ENCODE measurements around the gene AOPEP.

AOPEP gene

DNA sequence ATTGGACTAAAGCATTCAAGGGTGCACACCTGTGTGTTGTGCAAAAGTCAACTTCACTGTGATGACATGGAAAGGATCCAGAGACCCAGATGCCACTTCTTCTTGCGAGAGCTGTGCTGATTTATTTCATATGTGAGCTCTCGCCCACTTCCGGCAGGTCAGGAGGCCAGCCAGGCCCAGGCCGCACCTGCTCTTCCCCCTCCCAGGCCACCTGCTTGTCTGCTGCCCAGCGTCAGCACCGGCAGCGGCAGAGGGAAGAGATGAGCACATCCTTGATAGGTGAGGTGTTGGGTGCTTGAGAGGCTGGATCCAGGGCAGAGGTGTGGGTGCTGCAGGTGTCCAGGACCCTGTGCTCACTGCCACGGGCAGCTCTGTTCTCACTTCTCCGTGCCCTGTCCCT lies 348.1 kb downstream of the AOPEP start:
- no peak for DNase-seq (ENCODE audit: insufficient read length, low spot score)
- FAIRE-seq, result no peak
- TF ChIP-seq, protein P1, sequence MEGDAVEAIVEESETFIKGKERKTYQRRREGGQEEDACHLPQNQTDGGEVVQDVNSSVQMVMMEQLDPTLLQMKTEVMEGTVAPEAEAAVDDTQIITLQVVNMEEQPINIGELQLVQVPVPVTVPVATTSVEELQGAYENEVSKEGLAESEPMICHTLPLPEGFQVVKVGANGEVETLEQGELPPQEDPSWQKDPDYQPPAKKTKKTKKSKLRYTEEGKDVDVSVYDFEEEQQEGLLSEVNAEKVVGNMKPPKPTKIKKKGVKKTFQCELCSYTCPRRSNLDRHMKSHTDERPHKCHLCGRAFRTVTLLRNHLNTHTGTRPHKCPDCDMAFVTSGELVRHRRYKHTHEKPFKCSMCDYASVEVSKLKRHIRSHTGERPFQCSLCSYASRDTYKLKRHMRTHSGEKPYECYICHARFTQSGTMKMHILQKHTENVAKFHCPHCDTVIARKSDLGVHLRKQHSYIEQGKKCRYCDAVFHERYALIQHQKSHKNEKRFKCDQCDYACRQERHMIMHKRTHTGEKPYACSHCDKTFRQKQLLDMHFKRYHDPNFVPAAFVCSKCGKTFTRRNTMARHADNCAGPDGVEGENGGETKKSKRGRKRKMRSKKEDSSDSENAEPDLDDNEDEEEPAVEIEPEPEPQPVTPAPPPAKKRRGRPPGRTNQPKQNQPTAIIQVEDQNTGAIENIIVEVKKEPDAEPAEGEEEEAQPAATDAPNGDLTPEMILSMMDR (IDR thresholded peaks at IDR 0.05; ENCODE audit: insufficient read depth, missing control alignments), result no peak

DNA sequence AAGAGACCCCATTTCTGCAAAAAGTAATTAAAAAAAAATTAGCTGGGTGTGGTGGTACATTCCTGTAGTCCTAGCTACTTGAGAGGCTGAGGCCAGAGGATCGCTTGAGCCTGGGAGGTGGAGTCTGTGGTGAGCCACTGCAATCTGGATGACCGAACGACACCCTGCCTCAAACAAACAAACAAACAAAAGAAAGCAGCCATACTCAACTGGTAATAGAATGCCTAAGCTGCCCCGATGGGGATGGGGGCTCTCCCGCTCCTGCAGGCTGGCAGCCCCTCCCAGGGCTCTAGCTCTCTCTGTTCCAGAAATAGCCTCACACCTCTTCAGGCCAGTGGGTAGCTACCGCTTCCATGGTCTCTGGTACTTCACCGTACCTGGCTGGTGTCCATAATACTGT lies 349.2 kb downstream of the AOPEP start:
- DNase-seq (ENCODE audit: insufficient read length, low spot score) (no peak), FAIRE-seq (no peak)
- TF ChIP-seq, protein P1 (IDR thresholded peaks at IDR 0.05; ENCODE audit: insufficient read depth, missing control alignments), result no peak

DNA sequence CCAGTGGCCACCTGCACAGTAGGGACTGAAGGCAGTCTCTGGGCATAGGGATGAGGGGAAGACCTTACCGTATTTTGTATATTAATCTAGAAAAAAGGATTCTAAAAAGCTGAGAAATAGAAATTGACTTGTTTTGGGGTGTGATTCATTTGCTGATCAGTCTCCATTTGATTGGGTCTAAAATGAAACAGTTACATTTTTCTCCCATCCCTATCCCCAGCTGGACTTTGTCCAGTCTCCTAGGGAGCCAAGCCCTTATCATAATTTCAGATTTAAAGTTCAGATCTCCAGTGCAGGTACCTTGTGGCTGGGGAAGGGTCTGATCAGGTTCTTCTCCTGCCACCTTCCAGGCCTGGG lies 350.2 kb downstream of the AOPEP start:
- DNase-seq (ENCODE audit: insufficient read length, low spot score) (no peak), FAIRE-seq (no peak)
- TF ChIP-seq, protein P1 (IDR thresholded peaks at IDR 0.05; ENCODE audit: insufficient read depth, missing control alignments), result no peak

DNA sequence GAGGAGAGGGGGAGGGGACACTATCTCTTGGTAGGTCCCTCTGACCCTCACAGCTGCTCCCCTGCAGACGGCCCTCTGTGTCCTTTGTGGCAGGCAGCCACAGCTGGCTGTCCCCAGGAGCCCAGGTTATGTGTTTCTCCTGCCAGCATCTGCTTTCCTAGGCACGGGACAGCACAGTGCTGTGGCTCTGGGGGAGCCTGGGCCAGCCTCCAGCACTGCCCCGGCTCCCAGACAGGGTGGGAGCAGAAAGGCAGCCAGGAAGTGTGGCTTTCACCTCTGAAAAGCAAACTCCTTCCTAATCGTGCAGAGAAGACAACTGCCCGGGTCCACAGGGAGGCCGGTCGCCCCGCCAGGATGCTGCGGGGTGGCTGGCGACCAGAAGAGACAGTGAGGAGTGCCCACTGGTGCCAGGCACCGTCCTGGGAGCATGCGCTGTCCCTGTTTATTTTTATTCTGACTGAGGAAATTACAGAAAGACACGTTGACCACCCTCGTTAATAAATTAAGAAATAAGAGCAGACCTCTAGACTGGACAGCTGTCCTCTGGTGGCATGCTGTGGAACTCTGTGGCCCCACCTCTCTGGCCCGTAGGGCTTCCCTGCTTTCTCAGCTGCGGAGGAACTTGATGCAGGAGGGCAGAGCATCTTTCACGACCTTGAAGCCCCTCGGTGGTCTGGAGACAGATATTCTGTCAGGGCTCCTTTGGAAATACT lies 350.7 kb downstream of the AOPEP start:
- FAIRE-seq (no peak), DNase-seq (ENCODE audit: insufficient read length, low spot score) (no peak)
- TF ChIP-seq, protein P1 (IDR thresholded peaks at IDR 0.05; ENCODE audit: insufficient read depth, missing control alignments), result no peak

DNA sequence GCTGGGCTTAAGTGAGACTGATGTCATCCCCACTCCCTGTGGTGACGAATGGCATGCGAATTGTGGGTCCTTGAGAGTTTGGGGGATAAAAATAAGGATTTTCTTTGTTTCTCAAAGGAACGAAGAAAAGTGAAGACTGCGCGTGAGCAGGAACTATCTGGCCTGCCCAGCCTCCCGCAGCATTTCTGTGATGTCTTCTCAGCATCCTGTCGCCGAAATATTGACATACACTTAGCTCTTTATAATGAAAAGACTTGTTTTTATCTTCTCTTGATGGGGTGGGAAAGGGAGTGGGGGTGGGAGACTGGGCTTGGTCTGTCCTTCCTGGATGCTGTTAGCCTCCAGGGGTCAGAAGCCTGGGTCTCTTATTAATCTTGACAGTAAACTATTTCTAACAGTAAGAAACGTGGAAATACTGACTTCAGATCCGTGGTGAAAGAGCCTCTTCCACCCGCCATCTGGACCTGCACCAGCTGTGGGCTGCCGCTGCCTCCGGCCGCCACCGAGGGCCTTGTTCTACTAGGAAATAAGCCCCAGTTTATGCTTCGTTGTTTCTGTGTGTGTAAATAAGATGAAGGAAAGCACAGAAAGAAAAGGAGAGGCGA lies 351.4 kb downstream of the AOPEP start:
- no peak for FAIRE-seq
- no peak for DNase-seq (ENCODE audit: insufficient read length, low spot score)
- TF ChIP-seq, protein P1 (IDR thresholded peaks at IDR 0.05; ENCODE audit: insufficient read depth, missing control alignments), result no peak

DNA sequence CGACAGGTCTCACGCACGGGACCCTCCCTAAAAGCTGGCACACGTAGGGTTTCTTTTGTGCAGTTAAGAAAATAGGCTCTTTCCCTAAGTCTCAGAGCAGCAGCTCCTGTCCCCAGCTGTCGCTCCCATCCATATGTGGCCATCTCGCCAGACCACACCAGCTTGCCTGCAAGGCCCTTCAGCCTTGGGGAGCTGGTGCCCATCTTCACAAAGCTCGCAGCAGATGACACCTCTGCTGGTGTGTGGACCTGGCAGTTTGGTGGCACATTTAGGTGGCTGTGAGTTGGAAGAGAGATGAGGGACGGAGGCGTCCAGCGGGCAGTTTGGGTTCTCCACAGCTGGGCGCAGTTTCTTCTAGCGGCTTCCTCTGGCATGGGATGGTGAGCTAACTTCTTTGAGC lies 352.0 kb downstream of the AOPEP start:
- FAIRE-seq, result no peak
- TF ChIP-seq, protein P1 (IDR thresholded peaks at IDR 0.05; ENCODE audit: insufficient read depth, missing control alignments), result no peak
- no peak for DNase-seq (ENCODE audit: insufficient read length, low spot score)

DNA sequence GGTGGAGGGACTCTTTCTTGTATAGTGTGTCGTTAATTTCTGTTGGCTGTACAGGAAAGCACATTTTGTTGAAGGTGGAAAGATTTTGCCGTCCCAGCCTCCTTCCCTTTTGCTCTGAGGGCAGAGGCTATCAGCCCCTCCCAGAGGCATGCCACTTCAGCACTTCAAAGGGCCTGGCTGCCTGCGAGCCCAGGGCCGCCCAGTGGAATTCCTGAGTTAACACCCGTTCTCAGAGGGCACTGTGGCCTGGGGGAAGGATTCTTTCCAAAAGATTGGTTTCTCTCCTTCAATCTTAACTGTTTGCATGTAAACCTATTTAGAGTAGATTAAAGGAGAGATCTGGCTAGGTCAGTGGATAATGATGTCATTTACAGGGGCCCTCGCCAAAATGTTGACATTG lies 352.4 kb downstream of the AOPEP start:
- TF ChIP-seq, protein P1 (IDR thresholded peaks at IDR 0.05; ENCODE audit: insufficient read depth, missing control alignments), result no peak
- DNase-seq (ENCODE audit: insufficient read length, low spot score), result no peak
- FAIRE-seq, result no peak

All from D721Med (cell line).